ENCODE measurements around the gene MLLT3.

DNA sequence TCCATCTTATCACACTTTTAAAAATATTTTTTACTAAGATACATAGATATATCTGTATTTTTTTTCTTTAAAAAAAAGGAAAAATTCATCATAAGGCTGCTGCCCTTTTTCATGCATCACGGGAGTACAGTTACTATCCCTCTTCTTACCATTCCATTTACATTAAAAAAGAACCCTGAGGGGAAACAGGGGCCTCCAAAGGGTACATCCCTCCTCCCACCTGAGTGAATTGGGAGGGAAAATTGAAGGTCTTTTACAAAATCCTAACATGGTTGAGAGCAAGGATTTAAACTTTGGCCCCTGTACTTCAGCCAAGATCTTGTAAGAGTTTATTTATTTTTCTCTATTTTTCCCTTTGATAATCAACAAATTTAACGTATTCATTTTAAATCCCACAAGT, 319.2 kb downstream of the MLLT3 start:
- TF ChIP-seq, protein P1, sequence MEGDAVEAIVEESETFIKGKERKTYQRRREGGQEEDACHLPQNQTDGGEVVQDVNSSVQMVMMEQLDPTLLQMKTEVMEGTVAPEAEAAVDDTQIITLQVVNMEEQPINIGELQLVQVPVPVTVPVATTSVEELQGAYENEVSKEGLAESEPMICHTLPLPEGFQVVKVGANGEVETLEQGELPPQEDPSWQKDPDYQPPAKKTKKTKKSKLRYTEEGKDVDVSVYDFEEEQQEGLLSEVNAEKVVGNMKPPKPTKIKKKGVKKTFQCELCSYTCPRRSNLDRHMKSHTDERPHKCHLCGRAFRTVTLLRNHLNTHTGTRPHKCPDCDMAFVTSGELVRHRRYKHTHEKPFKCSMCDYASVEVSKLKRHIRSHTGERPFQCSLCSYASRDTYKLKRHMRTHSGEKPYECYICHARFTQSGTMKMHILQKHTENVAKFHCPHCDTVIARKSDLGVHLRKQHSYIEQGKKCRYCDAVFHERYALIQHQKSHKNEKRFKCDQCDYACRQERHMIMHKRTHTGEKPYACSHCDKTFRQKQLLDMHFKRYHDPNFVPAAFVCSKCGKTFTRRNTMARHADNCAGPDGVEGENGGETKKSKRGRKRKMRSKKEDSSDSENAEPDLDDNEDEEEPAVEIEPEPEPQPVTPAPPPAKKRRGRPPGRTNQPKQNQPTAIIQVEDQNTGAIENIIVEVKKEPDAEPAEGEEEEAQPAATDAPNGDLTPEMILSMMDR (IDR thresholded peaks at IDR 0.05) = no peak
- TF ChIP-seq POLR2A (IDR thresholded peaks at IDR 0.05) = no peak

Measured in Peyer's patch (tissue), 4 donors.